Measurements from ENCODE around the gene SMPD2.

DNA sequence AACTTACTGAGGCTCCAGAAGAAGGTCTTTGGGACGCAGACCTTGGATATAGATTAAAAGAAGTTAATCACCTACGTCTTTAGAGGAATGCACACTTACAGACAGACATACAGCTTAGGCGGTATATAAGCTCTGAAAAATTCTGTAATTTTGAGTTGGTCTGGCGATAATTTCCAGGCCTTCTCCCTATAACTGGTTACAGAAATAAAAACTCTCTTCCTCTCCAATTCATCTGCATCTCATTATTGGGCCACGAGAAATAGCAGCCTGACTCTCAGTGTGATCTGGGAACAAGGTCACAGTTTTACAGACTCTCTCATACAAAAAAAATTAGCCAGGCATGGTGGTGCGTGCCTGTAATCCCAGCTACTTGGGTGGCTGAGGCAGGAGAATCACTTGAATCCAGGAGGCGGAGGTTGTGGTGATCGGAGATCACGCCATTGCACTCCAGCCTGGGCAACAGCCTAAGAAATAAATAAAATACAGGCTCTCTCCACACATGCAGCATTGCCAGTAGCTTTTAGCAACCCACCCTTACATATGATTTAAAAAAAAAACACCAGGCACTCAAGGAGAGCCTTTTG lies 37.8 kb downstream of the SMPD2 start:
- TF ChIP-seq CTCF (IDR thresholded peaks at IDR 0.05; ENCODE audit: insufficient read depth, low read depth, low read length) (no peak), EZH2 (IDR thresholded peaks at IDR 0.05; ENCODE audit: insufficient read depth, low read length) (no peak)
